B cell (primary cell): Measurements from ENCODE around the gene RRP36. TPM values are rescaled to one million over a fixed set of nuclear protein-coding genes. Genes with fewer than 3 reads are reported as not detected.
A peak's percentile ranks its signal among the peaks of the same experiment; 100 is the strongest.

ENCODE experiments used
- ATAC-seq: fragments of 200-7000 bp; cut with Tn5 transposase; one replicate; pipeline ENCODE4 v1.10.0; 2021; ENCODE audit warnings: low read depth, mild to moderate bottlenecking, moderate number of reproducible peaks, moderate library complexity
- CTCF ChIA-PET: fragments of 350-600 bp; sonication (Branson Sonifier 250); formaldehyde crosslinking; loops from one replicate; lab custom pipeline; 2021; ENCODE audit warnings: antibody characterized with exemption, inconsistent platforms; lab: Charles Lee
- POLR2A ChIA-PET: fragments of 350-600 bp; sonication (Branson Sonifier 250); formaldehyde crosslinking; loops from one replicate; lab custom pipeline; 2021; ENCODE audit warnings: antibody characterized with exemption; lab: Charles Lee
- DNase-seq: peaks from one replicate; pipeline ENCODE4 v3.0.0; 2013
- H2AFZ ChIP-seq: 2 replicates; pipeline ENCODE4 v1.6.1; 2012; ENCODE audit warnings: mild to moderate bottlenecking, low read depth, low read length; ENCODE audit not compliant: insufficient read depth, poor library complexity, severe bottlenecking
- H3K27ac ChIP-seq, 2 donors: 1 replicate in 1 of 2; 2 replicates in 1 of 2; pipeline ENCODE4 v1.5.1; 2012 to 2013; ENCODE audit warnings: low read length in 2 of 2, mild to moderate bottlenecking in 2 of 2, moderate library complexity in 1 of 2
- H3K27me3 ChIP-seq, 4 experiments: fragments of 200-600 bp in 1 of 4; sonication (generic) in 1 of 4; replicated peaks in 1 of 4; 1 replicate in 2 of 4; 2 replicates in 2 of 4; pipeline versions ENCODE4 v1.6.1 to v1.7.0; 2013 to 2016; ENCODE audit warnings: low read length in 3 of 4, mild to moderate bottlenecking in 2 of 4, mixed read lengths in 1 of 4, moderate library complexity in 1 of 4; ENCODE audit not compliant: insufficient read depth in 4 of 4, control insufficient read depth in 3 of 4; ENCODE audit errors: control extremely low read depth in 1 of 4
- H3K36me3 ChIP-seq, 2 experiments: replicated peaks in 1 of 2; 1 replicate in 1 of 2; 2 replicates in 1 of 2; pipeline versions ENCODE4 v1.6.1 to v1.7.1; 2013; ENCODE audit warnings: low read length in 1 of 2; ENCODE audit not compliant: insufficient read depth in 2 of 2, control insufficient read depth in 1 of 2; ENCODE audit errors: control extremely low read depth in 1 of 2, extremely low read depth in 1 of 2
- H3K4me1 ChIP-seq, 2 donors: fragments of 200-600 bp in 1 of 2; sonication (generic) in 1 of 2; 1 replicate in 1 of 2; 2 replicates in 1 of 2; pipeline versions ENCODE4 v1.5.1 to v1.6.1; 2013 to 2017; ENCODE audit warnings: low read length in 2 of 2; ENCODE audit not compliant: control insufficient read depth in 2 of 2, insufficient read depth in 2 of 2
- H3K4me2 ChIP-seq: replicated peaks from 2 replicates; pipeline ENCODE3; 2012; ENCODE audit warnings: mild to moderate bottlenecking, low read depth, low read length; ENCODE audit not compliant: poor library complexity, severe bottlenecking
- H3K4me3 ChIP-seq, 5 experiments: fragments of 200-600 bp in 1 of 5; sonication (generic) in 1 of 5; 1 replicate in 3 of 5; 2 replicates in 2 of 5; pipeline versions ENCODE4 v1.5.1 to v1.7.0; 2011 to 2016; ENCODE audit warnings: low read length in 4 of 5, mild to moderate bottlenecking in 4 of 5, low read depth in 2 of 5, control low read depth in 1 of 5, moderate library complexity in 1 of 5; ENCODE audit not compliant: insufficient read depth in 1 of 5; ENCODE audit errors: control extremely low read depth in 1 of 5, extremely low read depth in 1 of 5
- H3K79me2 ChIP-seq: fragments of 200-600 bp; sonication (generic); one replicate; pipeline ENCODE4 v1.6.0; 2016; ENCODE audit warnings: low read length; ENCODE audit not compliant: control insufficient read depth, insufficient read depth
- H3K9ac ChIP-seq: fragments of 200-600 bp; sonication (generic); 2 replicates; pipeline ENCODE4 v1.6.1; 2017; ENCODE audit warnings: mild to moderate bottlenecking, low read length, moderate library complexity
- H3K9me3 ChIP-seq, 3 donors: one replicate each; pipeline versions ENCODE4 v1.6.1 to v1.7.1; 2013; ENCODE audit warnings: low read length in 2 of 3; ENCODE audit not compliant: control insufficient read depth in 2 of 3, insufficient read depth in 1 of 3; ENCODE audit errors: control extremely low read depth in 1 of 3
- H4K20me1 ChIP-seq: 2 replicates; pipeline ENCODE4 v1.6.0; 2012; ENCODE audit warnings: mild to moderate bottlenecking, low read length; ENCODE audit not compliant: insufficient read depth, control insufficient read depth, poor library complexity, severe bottlenecking
- H3K27ac Mint-ChIP-seq: one replicate; pipeline ENCODE4 v1.8.0; 2021; ENCODE audit warnings: mixed read lengths
- H3K27me3 Mint-ChIP-seq: one replicate; pipeline ENCODE4 v1.8.0; 2021; ENCODE audit warnings: mixed read lengths
- H3K4me1 Mint-ChIP-seq: one replicate; pipeline ENCODE4 v1.8.0; 2021; ENCODE audit warnings: mixed read lengths
- H3K4me3 Mint-ChIP-seq: one replicate; pipeline ENCODE4 v1.8.0; 2021; ENCODE audit warnings: mixed read lengths
- H3K9me3 Mint-ChIP-seq: one replicate; pipeline ENCODE4 v1.8.0; 2022; ENCODE audit warnings: mixed read lengths; ENCODE audit not compliant: insufficient read depth
- EZH2 ChIP-seq: IDR thresholded peaks from 2 replicates; pipeline ENCODE4 v1.6.1; 2012; ENCODE audit warnings: borderline replicate concordance, low read depth, mild to moderate bottlenecking, moderate library complexity, low read length; ENCODE audit not compliant: insufficient read depth, poor library complexity, severe bottlenecking
- WGBS: methylation state at CpG from one replicate; pipeline ENCODE4 v1.1.5; 2013; ENCODE audit warnings: missing lambda C conversion rate; ENCODE audit not compliant: insufficient coverage; 5-methylcytosine and 5-hydroxymethylcytosine counted together
- intact Hi-C: fragments of 100-400 bp; cut with micrococcal nuclease; formaldehyde crosslinking; loops from one replicate; pipeline ENCODE4 v1.10.0; 2022
- polyA plus RNA-seq: library from polyadenylated mRNA; depleted of rRNA; stranded (reverse); fragments of >200 nt; gene quantifications from 2 replicates; pipeline ENCODE4 v1.2.3, GENCODE V29; 2012
- total RNA-seq, 2 donors: library from RNA; stranded (reverse); fragments of 120-200 nt in 1 of 2; gene quantifications; 1 replicate in 1 of 2; 2 replicates in 1 of 2; pipeline versions ENCODE4 v1.2.3 to v1.2.4, GENCODE V29; 2013 to 2022
- TF ChIP-seq, protein P1 (sequence below): fragments of 200-600 bp; IDR thresholded peaks from one replicate; pipeline ENCODE4 v1.8.0; 2022; ENCODE audit warnings: antibody characterized with exemption, mild to moderate bottlenecking

The RRP36 gene
- total and polyA plus RNA-seq, 2 donors (not counting 1 experiment from before 2014, with no cell fraction given), result 22.8 to 46.2 TPM

DNA sequence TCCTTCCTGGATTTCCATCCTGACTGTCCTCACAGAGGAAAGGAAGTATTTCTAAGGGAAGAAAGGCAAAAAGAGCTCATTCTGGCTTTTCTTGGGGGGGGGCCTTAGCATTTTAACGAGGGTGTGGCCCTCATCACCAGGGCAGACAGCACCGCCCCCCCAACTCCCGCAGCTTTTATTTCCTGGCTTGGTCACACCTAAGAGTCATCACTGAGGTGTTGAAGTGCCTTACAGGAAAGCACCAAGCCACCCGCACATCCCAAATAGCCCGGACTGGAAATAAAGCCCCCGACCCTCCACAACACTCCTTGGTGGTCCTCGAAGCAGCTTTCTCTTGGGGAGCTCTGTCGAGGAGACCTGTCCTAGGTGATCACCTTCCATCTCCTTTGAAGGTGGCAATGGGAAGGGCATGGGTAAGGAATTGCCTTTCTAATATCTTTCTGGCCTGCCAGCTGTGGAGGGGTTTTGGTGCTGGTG, 55.9 kb downstream of the RRP36 start:
- peak overlapping the region; percentile 74 for H3K4me3 Mint-ChIP-seq
- TF ChIP-seq, protein P1, sequence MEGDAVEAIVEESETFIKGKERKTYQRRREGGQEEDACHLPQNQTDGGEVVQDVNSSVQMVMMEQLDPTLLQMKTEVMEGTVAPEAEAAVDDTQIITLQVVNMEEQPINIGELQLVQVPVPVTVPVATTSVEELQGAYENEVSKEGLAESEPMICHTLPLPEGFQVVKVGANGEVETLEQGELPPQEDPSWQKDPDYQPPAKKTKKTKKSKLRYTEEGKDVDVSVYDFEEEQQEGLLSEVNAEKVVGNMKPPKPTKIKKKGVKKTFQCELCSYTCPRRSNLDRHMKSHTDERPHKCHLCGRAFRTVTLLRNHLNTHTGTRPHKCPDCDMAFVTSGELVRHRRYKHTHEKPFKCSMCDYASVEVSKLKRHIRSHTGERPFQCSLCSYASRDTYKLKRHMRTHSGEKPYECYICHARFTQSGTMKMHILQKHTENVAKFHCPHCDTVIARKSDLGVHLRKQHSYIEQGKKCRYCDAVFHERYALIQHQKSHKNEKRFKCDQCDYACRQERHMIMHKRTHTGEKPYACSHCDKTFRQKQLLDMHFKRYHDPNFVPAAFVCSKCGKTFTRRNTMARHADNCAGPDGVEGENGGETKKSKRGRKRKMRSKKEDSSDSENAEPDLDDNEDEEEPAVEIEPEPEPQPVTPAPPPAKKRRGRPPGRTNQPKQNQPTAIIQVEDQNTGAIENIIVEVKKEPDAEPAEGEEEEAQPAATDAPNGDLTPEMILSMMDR, result no peak
- TF ChIP-seq EZH2, result no peak
- H3K4me1 Mint-ChIP-seq, result peaks cover 12% of the 10 kb centered on the region
- Histone ChIP-seq H4K20me1 (no peaks in the 10 kb centered on the region), H3K9me3 (peaks cover 0 to 4% (median 0%) of the 10 kb centered on the region in 3 donors), H3K27ac (no peak overlapping the region), H3K4me3 (peak overlapping the region in 1 of 5 experiments; percentile 52), H2AFZ (peak overlapping the region; percentile 68), H3K36me3 (peaks cover under 1 to 3% of the 10 kb centered on the region in 2 experiments), H3K9ac (peak overlapping the region; percentile 45), H3K27me3 (peaks cover 0 to 26% (median 10%) of the 10 kb centered on the region in 4 experiments), H3K79me2 (no peaks in the 10 kb centered on the region), H3K4me1 (peaks cover 14 to 15% of the 10 kb centered on the region in 2 donors), H3K4me2 (peak overlapping the region; percentile 87)
- CTCF ChIA-PET, result interaction anchor here (1.0 kb wide), 1 partner anchor 67 kb away, joined by 3 read pairs; no protein-coding TSS in a partner anchor
- no peak overlapping the region for H3K27ac Mint-ChIP-seq
- no peak for ATAC-seq
- WGBS, result 54% methylated on average over 4 of the region's 8 CpGs
- POLR2A ChIA-PET, result no interaction called here
- no peak for DNase-seq
- intact Hi-C loops, result no loop called here
- H3K27me3 Mint-ChIP-seq, result peaks cover 30% of the 10 kb centered on the region
- no peaks in the 10 kb centered on the region for H3K9me3 Mint-ChIP-seq

DNA sequence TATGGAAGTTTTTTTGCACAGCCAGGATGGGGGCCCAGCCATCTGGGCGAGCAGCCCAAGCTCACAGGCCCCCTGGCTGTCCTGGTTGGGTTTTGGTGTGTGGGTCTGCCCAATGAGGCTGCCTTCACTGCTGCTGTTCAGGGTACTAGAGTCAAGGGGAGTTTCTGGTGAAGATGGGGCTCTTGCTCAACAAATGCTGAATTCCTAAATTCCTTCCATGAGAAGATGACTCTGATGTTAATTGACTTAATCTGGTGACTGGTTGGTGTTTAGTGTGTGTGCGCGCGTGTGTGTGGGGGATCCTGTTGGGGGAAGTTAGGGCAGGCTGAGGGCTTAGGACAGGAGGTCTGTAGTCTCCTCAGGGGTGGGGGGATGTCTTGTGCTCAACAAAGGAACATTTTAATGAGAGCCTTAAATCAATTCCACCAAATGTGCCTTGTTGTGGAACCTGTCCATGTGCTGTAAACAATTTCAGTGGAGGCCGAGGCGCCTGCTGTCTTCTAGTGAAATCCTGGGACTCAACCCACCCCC, 56.6 kb downstream of the RRP36 start:
- Histone ChIP-seq H3K27me3 (peaks cover 0 to 26% (median 10%) of the 10 kb centered on the region in 4 experiments), H3K9ac (no peak overlapping the region), H3K4me3 (no peak overlapping the region), H2AFZ (no peak overlapping the region), H3K36me3 (peaks cover 0 to 3% of the 10 kb centered on the region in 2 experiments), H3K79me2 (no peaks in the 10 kb centered on the region), H3K4me2 (no peak overlapping the region), H4K20me1 (no peaks in the 10 kb centered on the region), H3K9me3 (peaks cover 0 to 4% (median 0%) of the 10 kb centered on the region in 3 donors), H3K27ac (no peak overlapping the region), H3K4me1 (peaks cover 14 to 15% of the 10 kb centered on the region in 2 donors)
- POLR2A ChIA-PET, result no interaction called here
- ATAC-seq, result no peak
- H3K27ac Mint-ChIP-seq, result no peak overlapping the region
- peaks cover 12% of the 10 kb centered on the region for H3K4me1 Mint-ChIP-seq
- H3K4me3 Mint-ChIP-seq, result peak overlapping the region; percentile 13
- CTCF ChIA-PET, result no interaction called here
- intact Hi-C loops, result no loop called here
- TF ChIP-seq, protein P1, result no peak
- no peak for TF ChIP-seq EZH2
- H3K27me3 Mint-ChIP-seq, result peaks cover 33% of the 10 kb centered on the region
- no peak for DNase-seq
- H3K9me3 Mint-ChIP-seq, result no peaks in the 10 kb centered on the region
- 94% methylated on average over 6 of the region's 6 CpGs for WGBS
